ENCODE data around the gene DLX5.

GRCh38 chr7:96977445-96977844 lies 47.2 kb downstream of the DLX5 start:
- TF ChIP-seq POLR2A (IDR thresholded peaks at IDR 0.05; ENCODE audit: low read depth, low read length) (no peak), TAF1 (IDR thresholded peaks at IDR 0.05; ENCODE audit: low read depth, low read length) (no peak), POLR2AphosphoS5 (IDR thresholded peaks at IDR 0.05; ENCODE audit: low read depth, low read length) (no peak), SPI1 (IDR thresholded peaks at IDR 0.05; ENCODE audit: low read depth, low read length) (no peak)
